Endodermal cell (in vitro differentiated cells): ENCODE data around the gene AMBN. TPM values are rescaled to one million over a fixed set of nuclear protein-coding genes. Genes with fewer than 3 reads are reported as not detected.

Experiments used
- DNase-seq: peaks from one replicate; pipeline ENCODE4 v3.0.0-alpha.2; 2017
- H3K27ac ChIP-seq: 2 replicates; pipeline ENCODE4 v1.5.1; 2013; ENCODE audit warnings: mild to moderate bottlenecking, low read depth, low read length, moderate library complexity
- H3K27me3 ChIP-seq: 2 replicates; pipeline ENCODE4 v1.6.1; 2013; ENCODE audit warnings: mild to moderate bottlenecking, low read length, moderate library complexity; ENCODE audit not compliant: insufficient read depth, control insufficient read depth, poor library complexity, severe bottlenecking
- H3K36me3 ChIP-seq: 2 replicates; pipeline ENCODE4 v1.7.0; 2013; ENCODE audit warnings: mild to moderate bottlenecking, low read length, moderate library complexity; ENCODE audit not compliant: control insufficient read depth, insufficient read depth
- H3K4me1 ChIP-seq: one replicate; pipeline ENCODE4 v1.7.0; 2013; ENCODE audit warnings: low read length; ENCODE audit not compliant: control insufficient read depth, insufficient read depth
- H3K4me3 ChIP-seq: 2 replicates; pipeline ENCODE4 v1.5.1; 2013; ENCODE audit warnings: mild to moderate bottlenecking, low read length, moderate library complexity
- H3K9ac ChIP-seq: 2 replicates; pipeline ENCODE4 v1.6.1; 2013; ENCODE audit warnings: mild to moderate bottlenecking, low read length, moderate library complexity; ENCODE audit not compliant: poor library complexity, severe bottlenecking; ENCODE audit errors: extremely low read depth
- H3K9me3 ChIP-seq: 2 replicates; pipeline ENCODE4 v1.6.1; 2013; ENCODE audit warnings: mild to moderate bottlenecking, low read length, moderate library complexity; ENCODE audit not compliant: control insufficient read depth
- H3K27ac Mint-ChIP-seq: 2 replicates; pipeline ENCODE4 v1.8.0; 2020; ENCODE audit warnings: mixed read lengths
- H3K27me3 Mint-ChIP-seq: 2 replicates; pipeline ENCODE4 v1.8.0; 2021; ENCODE audit warnings: mild to moderate bottlenecking, mixed read lengths; ENCODE audit not compliant: insufficient read depth
- H3K36me3 Mint-ChIP-seq: 2 replicates; pipeline ENCODE4 v1.8.0; 2020; ENCODE audit warnings: low read depth, mixed read lengths
- H3K4me1 Mint-ChIP-seq: 2 replicates; pipeline ENCODE4 v1.8.0; 2020; ENCODE audit warnings: mixed read lengths
- H3K4me3 Mint-ChIP-seq: 2 replicates; pipeline ENCODE4 v1.8.0; 2020; ENCODE audit warnings: mild to moderate bottlenecking, moderate library complexity, mixed read lengths
- H3K9me3 Mint-ChIP-seq: 2 replicates; pipeline ENCODE4 v1.8.0; 2020; ENCODE audit warnings: mild to moderate bottlenecking, mixed read lengths
- CTCF ChIP-seq: fragments of 200-600 bp; sonication (generic); conservative IDR thresholded peaks from 2 replicates; pipeline ENCODE4 v1.5.0; 2021; ENCODE audit warnings: antibody characterized with exemption, mild to moderate bottlenecking
- WGBS, 2 experiments: methylation state at CpG; one replicate each; pipeline versions ENCODE4 v1.1.5 to v1.1.7; 2013; ENCODE audit warnings: missing lambda C conversion rate in 2 of 2, mixed read lengths in 1 of 2; ENCODE audit not compliant: insufficient coverage in 1 of 2, insufficient read length in 1 of 2; 5-methylcytosine and 5-hydroxymethylcytosine counted together
- total RNA-seq, 2 donors: library from RNA; stranded (reverse); fragmentation: NEBNext Ultra II Directional in 1 of 2; extraction: Animal tissue kit (Norgen Biotek cat#: 25700) in 1 of 2; gene quantifications; 2 replicates in 1 of 2; 3 replicates in 1 of 2; pipeline ENCODE4 v1.2.1, GENCODE V29; 2021

Gene AMBN
- total RNA-seq, 2 donors from 2014 or later: not detected

DNA sequence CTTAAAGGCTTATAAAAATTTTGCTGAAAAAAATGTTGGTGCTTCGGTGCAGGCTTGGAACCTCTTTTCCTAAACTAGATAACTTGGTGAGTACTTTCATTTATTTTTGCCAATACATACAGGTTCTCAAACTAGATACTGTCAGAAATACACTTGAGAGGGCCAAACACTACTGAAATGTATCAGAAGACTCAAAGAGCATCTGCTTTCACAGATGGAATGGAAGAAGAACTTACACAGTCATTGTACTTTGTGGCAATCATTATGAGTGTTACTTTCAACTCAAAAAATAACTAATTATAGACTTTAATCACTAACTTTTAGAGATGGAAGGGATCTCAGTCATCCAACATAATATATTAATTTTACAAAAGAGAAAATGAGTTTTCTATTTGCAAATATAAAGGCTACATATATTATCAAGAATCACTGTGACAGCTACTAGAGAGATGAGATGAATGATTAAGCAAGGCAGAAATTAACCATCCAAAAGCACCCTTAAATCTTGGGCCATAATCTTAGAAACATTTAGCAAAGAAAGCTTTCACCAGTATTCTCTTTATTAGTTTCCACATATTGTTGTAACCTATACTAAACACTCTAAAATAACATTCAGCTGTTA, 37.5 kb downstream of the AMBN start:
- WGBS, 2 experiments: 93% methylated on average over 1 of the region's 1 CpG; no CpG with 5 or more reads in 1 of the 2 experiments
- no peaks in the 10 kb centered on the region for H3K9me3 ChIP-seq
- H3K9me3 Mint-ChIP-seq: no peaks in the 10 kb centered on the region
- H3K27ac Mint-ChIP-seq: no peak overlapping the region
- no peaks in the 10 kb centered on the region for H3K36me3 ChIP-seq
- TF ChIP-seq CTCF: no peak
- no peaks in the 10 kb centered on the region for H3K36me3 Mint-ChIP-seq
- H3K27me3 ChIP-seq: no peaks in the 10 kb centered on the region
- no peak overlapping the region for H3K4me3 Mint-ChIP-seq
- no peaks in the 10 kb centered on the region for H3K27me3 Mint-ChIP-seq
- H3K4me3 ChIP-seq: no peak overlapping the region
- no peak overlapping the region for H3K27ac ChIP-seq
- H3K9ac ChIP-seq: no peak overlapping the region
- H3K4me1 ChIP-seq: no peaks in the 10 kb centered on the region
- no peaks in the 10 kb centered on the region for H3K4me1 Mint-ChIP-seq
- DNase-seq: no peak

DNA sequence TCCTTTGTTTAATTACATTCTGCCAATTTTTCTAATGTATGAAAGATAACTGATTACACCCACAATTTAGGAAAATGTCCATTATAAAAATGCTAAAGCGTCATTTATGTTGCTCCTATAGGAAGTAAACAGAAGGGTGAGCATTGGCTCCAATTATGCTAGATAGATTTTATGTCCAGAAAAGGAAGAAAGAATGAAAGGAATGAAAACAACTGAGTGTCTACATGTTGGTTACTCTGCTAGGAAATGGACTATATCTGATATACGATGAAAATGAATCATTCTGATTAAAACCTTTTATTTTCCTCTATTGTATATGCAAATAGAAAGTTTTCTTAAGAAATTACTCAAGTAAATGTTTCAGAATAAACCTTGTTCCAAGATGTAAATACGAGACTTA, 38.1 kb downstream of the AMBN start:
- no peak overlapping the region for H3K4me3 ChIP-seq
- no peaks in the 10 kb centered on the region for H3K9me3 ChIP-seq
- H3K9me3 Mint-ChIP-seq: no peaks in the 10 kb centered on the region
- no peaks in the 10 kb centered on the region for H3K4me1 ChIP-seq
- DNase-seq: no peak
- H3K4me3 Mint-ChIP-seq: no peak overlapping the region
- no peaks in the 10 kb centered on the region for H3K36me3 Mint-ChIP-seq
- no peak overlapping the region for H3K27ac ChIP-seq
- H3K27ac Mint-ChIP-seq: no peak overlapping the region
- no peaks in the 10 kb centered on the region for H3K36me3 ChIP-seq
- no peaks in the 10 kb centered on the region for H3K27me3 Mint-ChIP-seq
- H3K9ac ChIP-seq: no peak overlapping the region
- no peak for TF ChIP-seq CTCF
- WGBS, 2 experiments: 94% methylated on average over 2 of the region's 3 CpGs; no CpG with 5 or more reads in 1 of the 2 experiments
- no peaks in the 10 kb centered on the region for H3K27me3 ChIP-seq
- H3K4me1 Mint-ChIP-seq: no peaks in the 10 kb centered on the region

GRCh38 chr4:70632028-70632427, 40.0 kb downstream of the AMBN start:
- no peaks in the 10 kb centered on the region for H3K9me3 Mint-ChIP-seq
- no peak overlapping the region for H3K4me3 ChIP-seq
- TF ChIP-seq CTCF: no peak
- H3K27me3 Mint-ChIP-seq: no peaks in the 10 kb centered on the region
- no peaks in the 10 kb centered on the region for H3K27me3 ChIP-seq
- no peaks in the 10 kb centered on the region for H3K4me1 Mint-ChIP-seq
- H3K9me3 ChIP-seq: no peaks in the 10 kb centered on the region
- no peaks in the 10 kb centered on the region for H3K4me1 ChIP-seq
- 100% methylated on average over 1 of the region's 1 CpG; no CpG with 5 or more reads in 1 of the 2 experiments for WGBS, 2 experiments
- no peak overlapping the region for H3K27ac ChIP-seq
- no peaks in the 10 kb centered on the region for H3K36me3 Mint-ChIP-seq
- no peak overlapping the region for H3K27ac Mint-ChIP-seq
- H3K36me3 ChIP-seq: no peaks in the 10 kb centered on the region
- no peak overlapping the region for H3K9ac ChIP-seq
- no peak for DNase-seq
- no peak overlapping the region for H3K4me3 Mint-ChIP-seq
